DND-41 (cell line): Measurements from ENCODE around the gene NCAPD2.

Experiments used
- ATAC-seq: fragments of 200-7000 bp; cut with Tn5 transposase; 3 replicates; pipeline ENCODE4 v1.9.1; 2021; ENCODE audit warnings: low read depth; ENCODE audit not compliant: insufficient read depth
- DNase-seq: peaks from one replicate; pipeline ENCODE4 v3.0.0-alpha.2; 2020
- H2AFZ ChIP-seq: 2 replicates; pipeline ENCODE4 v1.6.0; 2012; ENCODE audit warnings: low read depth, low read length
- H3K27ac ChIP-seq: 2 replicates; pipeline ENCODE4 v1.5.1; 2012; ENCODE audit warnings: low read length, inconsistent platforms
- H3K27me3 ChIP-seq: fragments of 200-600 bp; sonication (generic); 2 replicates; pipeline ENCODE4 v1.6.0; 2012; ENCODE audit warnings: low read length, mild to moderate bottlenecking, inconsistent platforms; ENCODE audit not compliant: insufficient read depth, poor library complexity
- H3K36me3 ChIP-seq: 2 replicates; pipeline ENCODE4 v1.5.1; 2012; ENCODE audit warnings: low read length, inconsistent platforms; ENCODE audit not compliant: insufficient read depth
- H3K4me1 ChIP-seq: 2 replicates; pipeline ENCODE4 v1.5.1; 2012; ENCODE audit warnings: mild to moderate bottlenecking, low read length; ENCODE audit not compliant: insufficient read depth
- H3K4me2 ChIP-seq: 2 replicates; pipeline ENCODE4 v1.6.0; 2012; ENCODE audit warnings: mild to moderate bottlenecking, moderate library complexity, low read length, inconsistent platforms; ENCODE audit not compliant: insufficient read depth
- H3K4me3 ChIP-seq, 2 experiments: fragments of 200-600 bp in 1 of 2; shearing (Covaris generic) in 1 of 2; 2 replicates each; pipeline ENCODE4 v1.5.1; 2012 to 2016; ENCODE audit warnings: inconsistent platforms in 2 of 2, low read length in 2 of 2, mild to moderate bottlenecking in 2 of 2, low read depth in 1 of 2, moderate library complexity in 1 of 2
- H3K79me2 ChIP-seq: 2 replicates; pipeline ENCODE4 v1.6.0; 2012; ENCODE audit warnings: low read length, inconsistent platforms; ENCODE audit not compliant: insufficient read depth
- H3K9ac ChIP-seq: 2 replicates; pipeline ENCODE4 v1.6.0; 2012; ENCODE audit warnings: low read depth, mild to moderate bottlenecking, inconsistent platforms, low read length, moderate library complexity
- H3K9me3 ChIP-seq: 2 replicates; pipeline ENCODE4 v1.5.1; 2012; ENCODE audit warnings: low read length, moderate library complexity, mild to moderate bottlenecking, inconsistent platforms; ENCODE audit not compliant: insufficient read depth, severe bottlenecking
- H4K20me1 ChIP-seq: 2 replicates; pipeline ENCODE4 v1.6.0; 2012; ENCODE audit warnings: low read length; ENCODE audit not compliant: insufficient read depth
- CTCF ChIP-seq: IDR thresholded peaks from 2 replicates; pipeline ENCODE4 v1.5.1; 2012; ENCODE audit warnings: borderline replicate concordance, low read length, moderate library complexity, mild to moderate bottlenecking; ENCODE audit not compliant: poor library complexity, severe bottlenecking; ENCODE audit errors: extremely low read depth
- EZH2 ChIP-seq: IDR thresholded peaks from 3 replicates; pipeline ENCODE4 v1.6.1; 2012; ENCODE audit warnings: borderline replicate concordance, low read depth, mild to moderate bottlenecking, moderate library complexity, low read length, inconsistent platforms; ENCODE audit not compliant: severe bottlenecking

NCAPD2 gene

GRCh38 chr12:6539707-6540134, 45.8 kb downstream of the NCAPD2 start:
- peak overlapping the region; percentile 63 for H3K4me2 ChIP-seq
- no peak overlapping the region for H2AFZ ChIP-seq
- no peaks in the 10 kb centered on the region for H3K9me3 ChIP-seq
- peaks cover 76% of the 10 kb centered on the region for H3K4me1 ChIP-seq
- TF ChIP-seq CTCF (no peak), EZH2 (no peak)
- H4K20me1 ChIP-seq = peaks cover 57% of the 10 kb centered on the region
- H3K27me3 ChIP-seq = no peaks in the 10 kb centered on the region
- peak overlapping the region in 1 of 2 experiments; percentile 37; a peak in 2 of 4 replicates for H3K4me3 ChIP-seq
- DNase-seq (no peak), ATAC-seq (no peak)
- peaks cover 75% of the 10 kb centered on the region for H3K36me3 ChIP-seq
- H3K9ac ChIP-seq = peak overlapping the region; percentile 42
- peaks cover 33% of the 10 kb centered on the region for H3K79me2 ChIP-seq
- H3K27ac ChIP-seq = peak overlapping the region; percentile 51

GRCh38 chr12:6540181-6540877, 46.4 kb downstream of the NCAPD2 start:
- Histone ChIP-seq H3K9ac (peak overlapping the region; percentile 42), H3K4me3 (peak overlapping the region in 1 of 2 experiments; percentile 37; a peak in 2 of 4 replicates), H2AFZ (peak overlapping the region; percentile 47; the same call in 1 of the 2 replicates), H3K4me1 (peaks cover 76% of the 10 kb centered on the region), H3K36me3 (peaks cover 69% of the 10 kb centered on the region), H3K27me3 (no peaks in the 10 kb centered on the region), H4K20me1 (peaks cover 51% of the 10 kb centered on the region), H3K27ac (peak overlapping the region; percentile 51), H3K79me2 (peaks cover 27% of the 10 kb centered on the region), H3K9me3 (no peaks in the 10 kb centered on the region), H3K4me2 (peak overlapping the region; percentile 63)
- ATAC-seq (peak; percentile 77), DNase-seq (peak; percentile 87)
- TF ChIP-seq CTCF (peak; percentile 60), EZH2 (no peak)

- peaks cover 42% of the 10 kb centered on the region for H4K20me1 ChIP-seq
- ATAC-seq (no peak), DNase-seq (no peak)
- peaks cover 64% of the 10 kb centered on the region for H3K4me1 ChIP-seq
- H3K27ac ChIP-seq = peak overlapping the region; percentile 51
- peaks cover 66% of the 10 kb centered on the region for H3K36me3 ChIP-seq
- H3K9ac ChIP-seq = peak overlapping the region; percentile 42
- TF ChIP-seq EZH2 = no peak
- TF ChIP-seq CTCF = no peak
- no peaks in the 10 kb centered on the region for H3K9me3 ChIP-seq
- peak overlapping the region in 1 of 2 experiments; percentile 37; a peak in 1 of 4 replicates for H3K4me3 ChIP-seq
- peak overlapping the region; percentile 63 for H3K4me2 ChIP-seq
- H3K27me3 ChIP-seq = no peaks in the 10 kb centered on the region
- peaks cover 15% of the 10 kb centered on the region for H3K79me2 ChIP-seq
- no peak overlapping the region for H2AFZ ChIP-seq
These were observed 47.7 kb downstream of the NCAPD2 start for GRCh38 chr12:6541371-6542165.
